Endometrium (tissue), 2 donors: ENCODE measurements around the gene SH2D3C.

Experiments used
- FAIRE-seq: peaks from 2 replicates; lab custom pipeline; 2012; peaks lifted over from hg19 to GRCh38; lab: Jason Lieb, UNC
- donor health status: control.
- donor health status: control.

Gene SH2D3C

DNA sequence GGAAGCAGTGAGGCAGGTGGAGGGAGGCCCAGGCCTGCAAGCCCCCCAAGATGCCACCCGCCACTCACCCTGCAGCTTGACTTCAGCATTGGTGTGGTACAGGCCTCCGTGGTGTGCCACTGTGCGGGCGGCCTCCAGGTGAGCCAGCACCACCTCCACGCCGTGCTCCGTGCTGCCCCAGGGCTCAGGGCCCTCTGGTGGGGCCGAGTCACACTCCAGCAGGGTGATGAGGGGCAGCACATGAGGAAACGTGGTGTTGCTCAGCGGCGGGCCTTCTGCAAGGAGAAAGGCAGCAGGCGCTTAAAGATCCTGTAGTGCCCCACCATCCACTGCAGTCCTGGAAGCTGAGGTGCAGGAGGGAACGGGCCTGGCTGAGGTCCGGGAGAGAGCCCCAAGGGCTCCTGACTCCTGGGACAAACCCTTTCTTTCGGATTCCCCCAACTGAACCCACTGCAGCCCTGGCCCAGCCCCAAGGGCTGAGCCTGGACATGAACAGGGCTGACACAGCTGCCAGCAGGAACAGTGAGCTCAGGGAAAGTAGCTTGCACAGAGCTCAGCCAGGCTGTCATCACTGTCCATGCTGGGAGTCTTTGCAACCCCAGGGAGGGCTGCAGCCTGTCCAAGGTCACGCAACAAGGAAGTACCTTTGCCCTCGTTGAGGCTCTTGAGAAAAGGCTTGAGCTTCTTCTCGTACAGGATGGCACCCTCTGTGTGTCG lies 38.7 kb downstream of the SH2D3C start:
- FAIRE-seq, result no peak

DNA sequence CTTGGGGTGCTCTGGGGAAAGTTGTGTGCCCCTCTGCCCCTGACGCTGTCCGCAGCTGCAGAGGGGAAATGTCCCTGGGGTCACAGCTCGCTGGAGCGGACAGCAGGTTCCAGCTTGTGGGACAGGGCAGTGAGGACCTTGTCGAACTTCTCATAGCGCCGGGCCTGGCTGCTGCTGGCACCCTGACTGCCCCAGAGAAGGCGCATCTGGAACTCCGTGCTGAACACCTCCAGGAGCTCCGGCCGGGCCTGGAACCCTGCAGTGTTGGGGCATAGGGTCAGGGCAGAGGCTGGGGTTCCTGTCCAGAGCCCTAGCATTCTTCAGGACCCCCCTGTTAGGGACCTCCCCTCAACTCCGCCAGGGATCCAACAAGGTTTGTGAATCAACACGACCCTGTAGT lies 39.8 kb downstream of the SH2D3C start:
- no peak for FAIRE-seq

DNA sequence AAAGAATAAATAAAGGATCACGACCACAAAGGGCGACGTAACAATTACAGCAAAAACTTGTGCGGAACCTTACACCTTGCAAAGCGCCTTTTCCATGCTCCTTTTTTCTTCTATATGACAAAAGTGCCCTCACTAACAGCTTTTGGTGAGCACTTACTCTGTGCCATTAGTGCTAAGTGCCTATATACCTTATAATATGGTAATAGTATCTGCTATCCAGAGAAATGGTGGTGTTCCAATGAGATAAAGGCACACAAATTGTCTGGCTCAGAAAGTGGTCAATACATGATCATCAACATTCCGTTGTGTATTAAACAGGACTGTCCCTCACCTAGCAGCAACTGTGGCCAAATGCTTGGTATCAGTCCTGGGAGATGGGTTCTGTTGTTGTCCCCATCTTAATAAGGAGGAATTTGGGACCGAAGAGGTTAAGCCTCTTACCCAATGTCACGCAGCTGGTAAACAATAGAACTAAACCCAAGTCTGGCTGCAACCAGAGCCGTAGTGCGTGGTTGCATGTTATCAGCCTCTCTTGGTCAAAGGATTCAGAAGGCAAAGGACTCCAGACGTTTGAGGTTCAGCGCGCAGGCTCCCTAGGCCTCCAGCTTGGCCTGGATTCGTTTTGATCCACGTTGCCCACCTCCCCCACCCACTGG lies 42.8 kb downstream of the SH2D3C start:
- no peak for FAIRE-seq

DNA sequence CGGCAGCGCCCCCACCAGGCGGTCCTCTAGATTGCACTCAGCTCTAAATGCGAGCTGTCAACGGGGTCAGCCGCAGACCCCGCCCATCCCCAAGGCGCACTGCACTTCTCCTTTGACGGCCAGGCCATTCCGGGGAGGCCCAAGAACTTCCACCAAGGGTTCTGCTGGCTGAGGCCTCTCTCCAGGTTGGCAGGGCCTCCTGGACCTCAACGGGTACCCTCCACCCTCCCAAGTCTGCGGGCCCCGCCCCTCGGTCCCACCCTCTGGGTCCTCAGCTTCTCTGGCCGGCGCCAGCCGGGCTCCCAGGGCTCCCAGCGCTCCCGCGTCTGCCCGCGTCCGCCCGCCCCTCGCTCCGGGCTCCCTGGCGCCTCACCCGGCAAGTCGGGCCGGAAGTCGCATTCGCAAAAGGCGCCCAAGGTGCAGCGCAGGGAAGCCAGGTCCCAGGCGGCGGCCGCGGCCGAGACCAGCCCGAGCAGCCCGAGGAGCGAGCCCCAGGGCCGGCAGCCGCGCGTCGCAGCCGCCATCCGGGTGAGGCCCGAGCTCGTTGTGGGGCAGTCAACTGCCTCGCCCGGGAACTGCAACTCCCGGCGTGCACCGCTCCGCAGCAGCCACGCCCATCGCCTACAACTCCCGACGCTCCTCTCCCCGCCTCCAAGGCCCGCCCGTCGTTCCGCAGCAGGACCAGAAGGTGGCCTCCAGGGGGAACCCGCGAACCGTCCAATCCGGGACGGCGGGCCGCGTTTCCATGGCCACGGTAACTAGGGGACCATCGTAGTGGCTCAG lies 43.5 kb downstream of the SH2D3C start, which contains the start of gene TOR2A:
Gene TOR2A (minus strand): TSS at position 548 of the 783 bp plus-strand sequence. CDS start 24 bp downstream, at position 524.
- peak; percentile 89 for FAIRE-seq

DNA sequence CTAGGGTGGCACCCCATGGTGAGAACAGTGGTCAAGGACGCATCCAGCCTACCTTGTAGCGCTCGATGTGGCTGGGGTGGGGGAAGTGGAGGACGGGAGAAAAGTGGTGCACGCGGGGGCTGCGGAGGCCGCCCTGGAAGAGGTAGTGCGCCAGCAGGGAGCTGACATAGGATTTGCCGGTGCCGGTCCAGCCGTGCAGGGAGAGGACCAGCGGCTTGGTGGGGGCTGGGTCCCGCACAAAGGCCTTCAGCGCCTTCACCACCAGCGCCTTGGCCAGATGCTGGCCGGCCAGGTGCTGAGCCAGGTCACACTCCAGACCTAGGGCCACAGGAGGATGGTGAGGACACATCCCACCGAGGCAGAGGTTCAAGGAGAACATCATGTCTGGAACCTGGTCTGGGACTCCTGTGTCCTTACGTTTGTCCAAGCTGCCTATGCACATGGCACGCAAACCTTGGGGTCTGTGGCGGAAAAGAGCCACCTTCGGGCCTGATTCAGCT lies 44.2 kb downstream of the SH2D3C start:
- FAIRE-seq, result no peak

DNA sequence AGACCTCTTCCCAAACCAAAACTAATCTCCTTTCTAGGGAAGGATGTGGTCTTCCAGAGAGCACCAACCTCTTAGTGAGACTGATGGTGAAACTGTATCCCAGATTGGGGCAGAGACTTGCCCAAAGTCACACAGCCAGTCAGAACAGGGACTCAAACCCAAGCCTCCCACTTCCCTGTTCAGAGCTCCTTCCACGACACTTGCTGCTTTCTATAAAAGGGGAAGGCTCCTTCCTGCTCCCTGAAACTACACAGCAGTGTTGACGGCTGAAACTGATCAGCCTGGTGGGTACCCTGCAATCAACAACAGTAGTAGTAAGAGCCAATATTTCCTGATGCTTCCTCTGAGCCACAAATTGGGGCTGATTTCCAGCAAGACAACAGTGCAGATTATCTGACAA lies 44.9 kb downstream of the SH2D3C start:
- FAIRE-seq, result no peak

DNA sequence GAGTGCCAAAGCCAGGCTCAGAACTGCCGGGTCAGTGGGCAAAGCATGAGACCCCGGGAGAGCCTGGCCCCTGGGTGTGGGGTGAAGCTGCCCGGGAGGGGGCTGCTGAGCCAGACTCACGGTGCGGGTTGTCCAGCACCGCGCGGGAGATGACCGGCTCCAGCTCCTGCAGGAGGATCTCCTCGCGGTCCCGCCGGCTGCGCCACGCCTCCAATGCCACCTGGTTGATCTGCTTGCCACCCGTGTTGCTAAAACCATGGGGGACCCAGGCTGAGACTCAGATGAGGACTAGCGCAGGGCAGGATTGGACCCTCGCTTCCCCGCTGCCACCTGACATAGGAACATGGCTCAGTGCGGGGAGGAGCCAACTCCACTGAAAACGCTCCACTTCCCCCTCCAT lies 46.0 kb downstream of the SH2D3C start:
- no peak for FAIRE-seq

DNA sequence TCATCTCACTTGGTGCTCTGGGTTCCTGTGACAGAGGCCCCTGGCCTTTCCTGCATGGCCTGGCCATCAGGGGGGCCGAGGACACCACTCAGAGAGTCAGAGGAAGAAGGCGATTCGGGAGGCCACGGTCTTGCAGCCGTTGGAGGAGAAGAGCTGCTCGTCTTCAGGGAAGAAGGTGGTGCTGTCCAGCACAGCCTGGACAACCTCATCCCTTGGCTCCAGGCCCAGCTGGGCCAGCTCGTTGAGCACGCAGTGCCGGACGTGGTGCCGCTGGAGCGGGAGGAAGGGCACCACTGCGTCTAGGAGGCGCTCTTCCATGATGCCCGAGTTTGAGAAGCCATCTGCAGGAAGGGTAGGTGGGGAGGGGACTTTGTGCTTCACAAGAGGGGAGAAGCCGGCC lies 46.5 kb downstream of the SH2D3C start:
- no peak for FAIRE-seq

DNA sequence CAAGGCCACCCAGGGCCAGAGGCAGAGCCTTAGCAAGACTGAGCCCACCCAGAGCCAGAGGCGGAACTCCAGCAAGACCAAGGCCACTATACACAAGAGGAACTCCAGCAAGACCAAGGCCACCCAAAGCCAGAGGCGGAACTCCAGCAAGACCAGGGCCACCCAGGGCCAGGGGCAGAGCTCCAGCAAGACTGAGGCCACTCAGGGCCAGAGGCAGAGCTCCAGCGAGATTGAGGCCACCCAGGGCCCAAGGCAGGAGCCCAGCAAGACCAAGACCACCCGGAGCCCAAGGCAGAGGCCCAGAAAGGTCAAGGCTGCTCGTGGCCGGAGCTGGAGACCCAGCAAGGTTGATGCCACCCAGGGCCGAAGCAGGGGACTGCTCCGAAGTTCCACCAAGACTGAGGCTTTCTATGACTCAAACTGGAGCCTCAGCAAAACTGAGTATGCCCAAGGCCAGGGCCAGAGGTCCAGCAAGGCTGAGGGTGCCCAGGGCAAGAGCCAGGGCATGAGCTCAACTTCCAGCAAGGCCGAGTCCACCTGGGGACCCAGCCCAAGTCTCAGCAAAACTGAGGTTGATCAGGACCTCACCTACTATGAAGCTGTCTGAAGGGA lies 47.6 kb downstream of the SH2D3C start:
- no peak for FAIRE-seq

DNA sequence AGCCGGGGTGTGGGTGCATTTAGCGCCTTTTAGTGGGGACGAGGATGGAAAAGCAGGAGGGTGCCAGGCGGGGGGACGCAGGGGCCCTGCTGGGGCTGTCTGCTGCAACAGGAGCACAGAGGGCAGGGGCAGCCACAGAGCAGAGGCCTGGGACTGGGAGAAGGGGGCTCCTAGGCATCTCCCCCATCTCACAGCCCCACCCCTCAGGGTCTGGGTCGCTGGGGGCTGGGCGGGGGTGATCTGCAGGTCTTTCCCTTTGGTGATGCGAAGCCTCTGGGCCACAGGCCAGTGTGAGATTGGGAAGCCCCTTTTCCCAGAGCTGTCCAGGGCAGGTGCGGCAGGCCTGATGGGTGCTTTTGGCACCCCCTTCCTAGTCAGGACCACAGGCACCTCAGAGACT lies 48.2 kb downstream of the SH2D3C start:
- no peak for FAIRE-seq

DNA sequence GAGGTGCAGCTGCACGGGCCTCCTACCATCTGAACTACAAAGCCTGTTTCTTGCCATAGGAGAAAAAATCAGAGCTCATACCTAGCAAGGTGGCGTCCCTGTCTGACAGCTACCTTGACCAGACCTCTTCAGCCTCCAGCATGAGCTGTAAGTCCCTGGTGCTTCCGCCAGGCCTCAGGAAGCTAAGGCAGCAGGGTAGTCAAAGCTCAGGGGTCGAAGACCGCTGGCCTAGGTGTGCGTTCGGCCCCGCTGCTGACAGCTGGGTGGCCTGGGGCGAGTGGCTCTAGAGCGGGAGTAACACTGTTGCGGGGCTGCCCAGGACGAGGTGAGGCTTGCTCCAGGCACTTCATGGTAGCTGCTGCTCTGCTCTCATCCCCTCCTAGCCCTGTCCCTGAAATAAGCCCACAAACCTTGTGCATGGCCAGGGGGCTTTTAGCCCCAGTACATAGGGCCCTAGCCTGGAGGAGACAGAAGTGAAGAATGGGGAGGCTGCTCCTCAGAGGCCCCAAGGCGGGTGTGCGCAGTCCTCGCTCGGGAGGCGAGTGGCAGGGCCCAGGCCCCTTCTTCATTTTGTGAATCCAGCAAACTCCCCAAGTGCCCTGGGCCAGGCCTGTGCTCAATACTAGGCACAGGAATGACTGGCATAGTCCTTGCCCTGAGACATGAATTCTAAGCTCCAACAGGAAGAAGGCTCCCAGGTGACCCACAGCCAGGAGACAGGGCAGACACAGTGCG lies 48.8 kb downstream of the SH2D3C start:
- no peak for FAIRE-seq

DNA sequence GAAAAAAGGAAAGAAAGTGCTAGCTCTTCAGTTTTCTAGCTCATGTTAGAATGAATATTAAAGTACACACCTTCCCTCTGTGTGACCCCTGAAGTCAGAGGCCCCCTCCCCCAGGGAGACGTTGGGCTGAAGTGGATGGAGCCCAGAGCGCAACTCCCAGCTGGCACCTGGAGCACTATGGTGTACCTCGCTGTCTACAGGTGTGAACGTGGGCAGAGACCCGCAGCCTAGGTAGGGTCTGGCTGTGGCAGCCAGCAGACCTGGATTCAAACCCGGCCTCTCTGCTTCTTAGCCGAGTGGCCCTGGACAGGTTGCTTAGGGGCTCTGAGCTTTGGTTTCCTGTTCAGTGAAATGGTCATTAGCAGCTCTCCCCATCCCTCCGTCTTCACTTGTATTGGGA lies 49.7 kb downstream of the SH2D3C start:
- FAIRE-seq, result no peak

DNA sequence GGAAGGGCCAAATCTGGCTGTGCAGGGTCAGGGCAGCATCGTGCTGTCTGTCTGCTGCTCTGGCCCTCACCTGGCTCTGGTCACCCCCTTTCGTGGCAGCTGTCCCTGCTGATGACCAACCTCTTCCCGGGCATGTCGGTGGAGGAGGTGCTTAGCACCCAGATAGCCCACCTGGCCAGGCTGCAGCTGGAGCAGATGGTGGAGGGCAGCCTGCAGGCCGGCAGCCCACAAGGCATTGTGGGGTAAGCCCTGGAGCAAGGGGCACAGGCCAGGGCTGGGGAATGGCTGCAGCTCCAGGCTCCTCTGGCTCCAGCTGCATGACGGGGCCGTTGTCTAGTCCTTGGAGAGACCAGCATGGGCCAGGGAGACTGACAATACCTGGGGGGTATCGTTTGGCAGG lies 51.6 kb downstream of the SH2D3C start:
- no peak for FAIRE-seq

DNA sequence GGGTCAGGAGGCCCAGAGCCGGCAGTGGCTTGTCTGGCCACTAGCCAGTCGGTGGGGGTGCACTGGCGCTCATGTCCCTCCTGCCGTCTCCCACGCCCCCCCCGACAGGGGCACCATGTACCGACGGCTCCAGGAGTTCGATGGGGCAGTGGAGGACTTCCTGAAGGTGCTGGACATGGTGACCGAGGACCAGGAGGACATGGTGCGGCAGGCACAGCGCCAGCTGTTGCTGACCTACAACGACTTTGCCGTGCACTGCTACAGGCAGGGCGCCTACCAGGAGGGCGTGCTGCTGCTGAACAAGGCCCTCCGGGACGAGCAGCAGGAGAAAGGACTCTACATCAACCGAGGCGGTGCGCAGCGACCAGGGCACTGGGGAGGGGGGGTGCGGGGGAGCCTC lies 54.5 kb downstream of the SH2D3C start:
- FAIRE-seq, result no peak

DNA sequence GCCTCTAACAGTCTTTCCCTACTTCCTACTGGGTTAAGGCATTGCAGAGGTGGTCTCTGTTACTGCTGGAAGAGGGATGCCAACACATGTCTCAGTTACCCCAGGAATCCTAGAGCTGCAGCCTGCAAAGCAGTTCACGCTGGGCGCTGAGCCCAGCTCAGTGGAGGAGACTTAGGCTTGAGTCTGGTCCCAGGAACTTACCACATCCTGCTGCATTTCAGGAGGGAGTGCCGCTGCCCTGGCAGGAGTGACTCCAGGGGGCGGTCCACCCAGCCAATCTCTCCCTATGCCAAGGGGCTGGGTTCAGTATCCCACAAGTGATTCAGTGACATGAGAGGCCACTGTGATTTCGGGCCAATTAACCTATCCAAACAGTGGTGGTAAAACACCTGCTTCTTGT lies 55.0 kb downstream of the SH2D3C start:
- FAIRE-seq, result no peak

DNA sequence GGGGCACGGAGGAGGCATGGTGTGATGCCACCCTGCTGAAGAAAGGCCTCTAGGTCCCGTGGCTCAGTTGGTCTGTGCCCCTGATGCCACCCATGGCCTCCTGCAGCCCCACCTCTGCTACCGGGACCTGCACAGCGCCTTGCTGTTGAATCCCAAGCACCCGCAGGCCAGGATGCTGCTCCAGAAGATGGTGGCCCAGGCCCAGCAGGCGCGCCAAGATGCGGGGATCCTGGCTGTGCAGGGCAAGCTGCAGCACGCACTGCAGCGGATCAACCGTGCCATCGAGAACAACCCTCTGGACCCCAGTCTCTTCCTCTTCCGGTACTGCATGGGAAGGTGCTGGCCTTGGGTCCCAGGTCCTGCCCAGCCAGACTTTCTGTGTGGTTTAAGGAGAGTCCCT lies 55.5 kb downstream of the SH2D3C start:
- no peak for FAIRE-seq

DNA sequence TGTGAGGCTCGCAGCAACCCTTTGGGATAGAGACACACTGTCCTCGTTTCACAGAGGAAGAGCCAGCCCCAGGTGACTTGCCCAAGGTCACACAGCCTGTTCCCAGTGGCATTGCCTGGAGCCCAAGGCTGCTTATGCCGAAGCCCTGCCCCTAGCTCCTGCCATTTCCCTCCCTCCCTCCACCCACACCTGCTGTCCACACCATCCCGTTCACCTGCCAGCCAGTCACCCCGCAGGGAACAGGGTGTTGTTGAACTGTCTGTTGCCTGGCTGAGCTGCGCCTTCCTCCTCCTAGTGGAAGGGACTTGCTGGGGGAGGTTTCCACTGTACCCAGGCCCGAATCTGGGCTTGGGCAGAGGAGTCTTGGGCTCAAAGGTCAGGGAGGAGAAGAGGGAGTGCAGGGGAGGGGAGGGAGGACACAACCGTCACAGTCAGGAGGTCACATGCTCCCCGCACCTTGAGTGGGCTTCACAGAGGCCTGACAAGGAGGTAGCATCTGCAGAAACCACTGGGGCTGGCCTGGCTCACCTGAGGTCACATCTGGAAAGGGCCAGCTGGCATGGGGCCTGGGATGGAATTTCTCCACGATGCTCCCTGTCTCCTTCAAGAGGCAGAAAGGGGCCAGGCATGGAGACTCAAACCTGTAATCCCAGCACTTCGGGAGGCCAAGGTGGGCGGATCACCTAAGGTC lies 56.3 kb downstream of the SH2D3C start:
- no peak for FAIRE-seq

DNA sequence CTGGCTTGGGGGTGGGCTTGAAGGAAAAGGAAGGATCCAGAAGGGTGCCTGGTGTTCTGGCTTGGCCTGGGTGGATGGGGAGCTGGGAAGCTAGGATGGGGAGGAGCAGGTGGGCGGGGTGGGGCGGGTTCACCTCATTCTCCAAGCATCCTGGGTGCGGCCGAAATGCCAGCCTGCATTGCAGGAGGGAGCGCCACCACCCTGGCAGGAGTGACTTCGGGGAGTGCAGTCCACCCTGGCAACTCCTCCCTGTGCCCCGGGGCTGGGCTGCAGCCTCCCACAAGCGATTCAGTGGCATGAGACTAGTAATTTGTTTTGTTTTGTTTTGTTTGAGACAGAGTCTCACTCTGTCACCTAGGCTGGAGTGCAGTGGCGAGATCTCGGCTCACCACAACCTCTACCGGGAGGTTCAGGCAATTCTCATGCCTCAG lies 57.1 kb downstream of the SH2D3C start:
- FAIRE-seq, result no peak

DNA sequence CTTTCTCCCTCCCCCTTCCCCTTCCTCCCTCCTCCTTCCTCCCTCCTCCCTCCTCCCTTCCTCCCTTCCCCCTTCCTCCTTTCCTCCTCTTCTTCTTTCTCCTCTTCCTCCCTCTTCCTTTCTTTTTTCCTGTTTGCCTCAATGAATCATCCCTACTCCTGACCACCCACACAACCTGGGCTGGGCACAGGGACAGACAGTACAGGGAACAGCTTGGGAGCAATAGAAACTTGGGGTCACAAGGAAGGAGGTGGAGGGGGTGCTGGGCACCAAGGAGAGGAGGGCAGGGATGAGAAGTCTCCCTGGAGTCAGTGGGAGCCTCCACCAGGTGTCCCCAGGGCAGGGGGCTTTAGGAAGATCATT lies 57.6 kb downstream of the SH2D3C start:
- FAIRE-seq, result no peak

DNA sequence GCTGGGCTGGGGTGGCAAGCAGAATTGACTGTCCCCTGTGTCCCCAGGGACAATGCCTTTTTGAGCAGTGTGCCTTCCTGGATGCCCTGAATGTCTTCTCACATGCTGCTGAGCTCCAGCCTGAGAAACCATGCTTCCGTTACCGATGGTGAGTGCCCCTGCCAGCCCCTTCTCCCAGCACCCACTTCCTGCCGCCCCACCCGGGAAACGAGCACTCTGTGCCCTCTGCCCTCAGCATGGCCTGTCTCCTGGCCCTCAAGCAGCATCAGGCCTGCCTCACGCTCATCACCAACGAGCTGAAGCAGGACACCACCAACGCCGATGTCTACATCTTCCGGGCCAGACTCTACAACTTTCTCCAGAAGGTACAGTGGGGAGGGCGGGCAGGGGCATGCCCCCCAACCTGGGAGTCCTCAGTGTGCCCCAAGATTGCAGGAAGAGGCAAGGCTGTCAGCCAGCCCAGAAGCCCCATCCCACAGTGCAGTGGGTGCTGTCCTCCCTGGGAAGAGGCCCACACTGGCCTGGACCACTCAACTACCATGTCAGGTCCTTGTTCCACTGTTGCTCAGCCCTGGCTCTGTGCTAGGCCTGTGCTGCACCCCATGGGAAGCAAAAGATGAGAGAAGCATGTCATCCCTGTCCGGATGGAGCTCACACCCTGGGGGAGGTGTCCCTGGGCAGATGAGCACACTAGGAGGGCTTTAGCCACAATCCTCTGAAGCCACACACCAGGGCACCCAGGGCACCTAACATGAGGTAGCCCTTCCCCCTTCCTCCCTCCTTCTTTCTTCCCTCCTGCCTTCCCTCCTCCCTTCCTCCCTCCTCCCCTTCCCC lies 58.2 kb downstream of the SH2D3C start:
- no peak for FAIRE-seq
